ENCODE results near the gene ACTN4. TPM values are rescaled to one million over a fixed set of nuclear protein-coding genes. Genes with fewer than 3 reads are reported as not detected.

Gene ACTN4
- total and polyA plus RNA-seq, 2 experiments from 2014 or later: 59.3 to 321 TPM

GRCh38 chr19:38686530-38686888, 39.1 kb downstream of the ACTN4 start:
- no peaks in the 10 kb centered on the region for H3K9me3 ChIP-seq (ENCODE audit: low read depth)
- no peak for TF ChIP-seq EZH2phosphoT487 (IDR thresholded peaks at IDR 0.05; ENCODE audit: low read depth, severe bottlenecking, unreplicated experiment)
- no peak for TF ChIP-seq EZH2 (IDR thresholded peaks at IDR 0.05; ENCODE audit: borderline replicate concordance)
- H3K4me3 ChIP-seq: no peak overlapping the region
- no peaks in the 10 kb centered on the region for H3K9me2 ChIP-seq (replicated peaks; ENCODE audit: insufficient read depth)
- peak overlapping the region; percentile 97 for H3K27ac ChIP-seq
- peaks cover 80% of the 10 kb centered on the region for H3K79me2 ChIP-seq
- peak overlapping the region; percentile 64 for H3K4me2 ChIP-seq
- H3K36me3 ChIP-seq (replicated peaks; ENCODE audit: insufficient read depth, low read depth): no peaks in the 10 kb centered on the region
- no peak overlapping the region for H2AFZ ChIP-seq
- H3K4me1 ChIP-seq (ENCODE audit: insufficient read depth): peaks cover 53% of the 10 kb centered on the region
- WGBS (ENCODE audit: low lambda C conversion rate, missing lambda C conversion rate): 82% methylated on average over 5 of the region's 5 CpGs
- H3K27me3 ChIP-seq: no peaks in the 10 kb centered on the region
- no peaks in the 10 kb centered on the region for H4K20me1 ChIP-seq (ENCODE audit: insufficient read depth, poor library complexity, severe bottlenecking)
- DNase-seq (ENCODE audit: low spot score): no peak

GRCh38 chr19:38687837-38688378, 40.5 kb downstream of the ACTN4 start:
- DNase-seq (ENCODE audit: low spot score): no peak
- Histone ChIP-seq H3K27ac (peak overlapping the region; percentile 97), H3K4me2 (no peak overlapping the region), H4K20me1 (ENCODE audit: insufficient read depth, poor library complexity, severe bottlenecking) (no peaks in the 10 kb centered on the region), H3K79me2 (peaks cover 80% of the 10 kb centered on the region), H3K9me2 (replicated peaks; ENCODE audit: insufficient read depth) (no peaks in the 10 kb centered on the region), H3K9me3 (ENCODE audit: low read depth) (no peaks in the 10 kb centered on the region), H3K4me3 (no peak overlapping the region), H2AFZ (no peak overlapping the region), H3K4me1 (ENCODE audit: insufficient read depth) (peaks cover 61% of the 10 kb centered on the region), H3K27me3 (no peaks in the 10 kb centered on the region), H3K36me3 (replicated peaks; ENCODE audit: insufficient read depth, low read depth) (no peaks in the 10 kb centered on the region)
- WGBS (ENCODE audit: low lambda C conversion rate, missing lambda C conversion rate): 85% methylated on average over 7 of the region's 7 CpGs
- TF ChIP-seq EZH2 (IDR thresholded peaks at IDR 0.05; ENCODE audit: borderline replicate concordance): no peak
- TF ChIP-seq, protein P1, sequence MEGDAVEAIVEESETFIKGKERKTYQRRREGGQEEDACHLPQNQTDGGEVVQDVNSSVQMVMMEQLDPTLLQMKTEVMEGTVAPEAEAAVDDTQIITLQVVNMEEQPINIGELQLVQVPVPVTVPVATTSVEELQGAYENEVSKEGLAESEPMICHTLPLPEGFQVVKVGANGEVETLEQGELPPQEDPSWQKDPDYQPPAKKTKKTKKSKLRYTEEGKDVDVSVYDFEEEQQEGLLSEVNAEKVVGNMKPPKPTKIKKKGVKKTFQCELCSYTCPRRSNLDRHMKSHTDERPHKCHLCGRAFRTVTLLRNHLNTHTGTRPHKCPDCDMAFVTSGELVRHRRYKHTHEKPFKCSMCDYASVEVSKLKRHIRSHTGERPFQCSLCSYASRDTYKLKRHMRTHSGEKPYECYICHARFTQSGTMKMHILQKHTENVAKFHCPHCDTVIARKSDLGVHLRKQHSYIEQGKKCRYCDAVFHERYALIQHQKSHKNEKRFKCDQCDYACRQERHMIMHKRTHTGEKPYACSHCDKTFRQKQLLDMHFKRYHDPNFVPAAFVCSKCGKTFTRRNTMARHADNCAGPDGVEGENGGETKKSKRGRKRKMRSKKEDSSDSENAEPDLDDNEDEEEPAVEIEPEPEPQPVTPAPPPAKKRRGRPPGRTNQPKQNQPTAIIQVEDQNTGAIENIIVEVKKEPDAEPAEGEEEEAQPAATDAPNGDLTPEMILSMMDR (IDR thresholded peaks at IDR 0.05; ENCODE audit: poor library complexity): no peak

GRCh38 chr19:38690146-38690545, 42.7 kb downstream of the ACTN4 start:
- peaks cover 93% of the 10 kb centered on the region for H3K79me2 ChIP-seq
- peaks cover 11% of the 10 kb centered on the region for H4K20me1 ChIP-seq (ENCODE audit: insufficient read depth, poor library complexity, severe bottlenecking)
- H3K36me3 ChIP-seq (replicated peaks; ENCODE audit: insufficient read depth, low read depth): no peaks in the 10 kb centered on the region
- H3K9me3 ChIP-seq (ENCODE audit: low read depth): no peaks in the 10 kb centered on the region
- 96% methylated on average over 14 of the region's 14 CpGs for WGBS (ENCODE audit: low lambda C conversion rate, missing lambda C conversion rate)
- H3K4me2 ChIP-seq: no peak overlapping the region
- H3K4me1 ChIP-seq (ENCODE audit: insufficient read depth): peaks cover 62% of the 10 kb centered on the region
- no peak overlapping the region for H3K4me3 ChIP-seq
- TF ChIP-seq EZH2phosphoT487 (IDR thresholded peaks at IDR 0.05; ENCODE audit: low read depth, severe bottlenecking, unreplicated experiment): no peak
- TF ChIP-seq, protein P1 (IDR thresholded peaks at IDR 0.05; ENCODE audit: poor library complexity): no peak
- TF ChIP-seq EZH2 (IDR thresholded peaks at IDR 0.05; ENCODE audit: borderline replicate concordance): no peak
- H3K27me3 ChIP-seq: no peaks in the 10 kb centered on the region
- no peak overlapping the region for H2AFZ ChIP-seq
- H3K9me2 ChIP-seq (replicated peaks; ENCODE audit: insufficient read depth): no peaks in the 10 kb centered on the region
- peak overlapping the region; percentile 97 for H3K27ac ChIP-seq
- no peak for DNase-seq (ENCODE audit: low spot score)

- Histone ChIP-seq H4K20me1 (ENCODE audit: insufficient read depth, poor library complexity, severe bottlenecking) (peaks cover 13% of the 10 kb centered on the region), H3K27me3 (no peaks in the 10 kb centered on the region), H3K9me3 (ENCODE audit: low read depth) (no peaks in the 10 kb centered on the region), H3K9me2 (replicated peaks; ENCODE audit: insufficient read depth) (no peaks in the 10 kb centered on the region), H2AFZ (no peak overlapping the region), H3K4me2 (no peak overlapping the region), H3K27ac (peak overlapping the region; percentile 97), H3K36me3 (replicated peaks; ENCODE audit: insufficient read depth, low read depth) (no peaks in the 10 kb centered on the region), H3K4me3 (no peak overlapping the region), H3K79me2 (peaks cover 96% of the 10 kb centered on the region), H3K4me1 (ENCODE audit: insufficient read depth) (peaks cover 62% of the 10 kb centered on the region)
- 95% methylated on average over 7 of the region's 7 CpGs for WGBS (ENCODE audit: low lambda C conversion rate, missing lambda C conversion rate)
- TF ChIP-seq EZH2 (IDR thresholded peaks at IDR 0.05; ENCODE audit: borderline replicate concordance) (no peak), EZH2phosphoT487 (IDR thresholded peaks at IDR 0.05; ENCODE audit: low read depth, severe bottlenecking, unreplicated experiment) (no peak)
- TF ChIP-seq, protein P1 (IDR thresholded peaks at IDR 0.05; ENCODE audit: poor library complexity): no peak
- DNase-seq (ENCODE audit: low spot score): no peak
Measured at GRCh38 chr19:38690832-38691231, 43.4 kb downstream of the ACTN4 start.

Measured in hepatocyte (in vitro differentiated cells).